ENCODE data around the gene EIF5A.

EIF5A gene

DNA sequence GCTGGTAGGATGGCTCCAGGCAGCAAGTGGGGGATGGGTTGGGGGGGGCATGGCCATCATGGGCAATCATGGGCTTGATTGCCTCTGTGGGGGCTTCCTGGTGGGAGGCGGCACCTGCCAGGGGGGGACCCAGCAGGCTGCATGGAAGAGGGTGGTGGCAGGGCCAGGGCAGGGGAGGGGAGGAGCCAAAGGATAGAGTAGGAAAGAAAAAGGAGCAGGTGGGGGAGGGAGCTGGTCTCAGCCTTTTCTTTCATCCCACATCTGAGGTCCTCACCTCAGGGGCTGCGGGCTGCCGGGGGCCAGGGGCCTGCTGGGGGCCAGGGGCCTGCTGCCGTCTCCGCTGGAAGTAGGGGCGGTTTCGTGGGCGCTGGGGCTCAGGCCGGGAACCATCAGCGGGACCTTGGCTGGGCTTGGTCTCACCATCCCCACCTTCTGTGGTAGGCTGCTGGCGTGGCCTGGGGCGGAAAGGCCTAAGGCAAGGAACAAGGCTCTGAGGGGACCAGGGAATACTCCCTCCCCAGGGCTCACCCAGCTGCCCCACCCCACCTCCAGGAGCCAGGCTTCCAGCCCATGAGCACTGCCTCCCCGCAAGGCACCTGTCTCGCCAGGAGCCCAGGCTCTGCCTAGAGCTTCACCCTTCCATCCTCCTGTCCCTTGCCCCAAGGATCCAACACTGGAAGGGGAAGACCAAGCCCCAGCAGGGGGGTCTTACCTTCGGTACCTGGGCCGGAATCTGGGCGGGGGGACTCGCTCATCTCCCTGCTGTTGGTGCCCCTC lies 18.0 kb upstream of the EIF5A start:
- no peaks in the 10 kb centered on the region for H3K36me3 ChIP-seq (ENCODE audit: control insufficient read depth, insufficient read depth, low read length)
- no peaks in the 10 kb centered on the region for H3K4me1 ChIP-seq (ENCODE audit: control insufficient read depth, insufficient read depth, low read length, poor library complexity, severe bottlenecking)
- no peak overlapping the region for H3K4me3 ChIP-seq (ENCODE audit: extremely low read depth, insufficient read depth, low read length, poor library complexity, severe bottlenecking)
- no peak overlapping the region for H3K27ac ChIP-seq (ENCODE audit: low read depth, low read length, severe bottlenecking)
- H3K9me3 ChIP-seq (ENCODE audit: control insufficient read depth, low read length) = no peaks in the 10 kb centered on the region
- WGBS, 2 experiments (ENCODE audit: insufficient coverage in 2 of 2) = 88 to 90% methylated on average over 9 to 14 of the region's 18 CpGs

DNA sequence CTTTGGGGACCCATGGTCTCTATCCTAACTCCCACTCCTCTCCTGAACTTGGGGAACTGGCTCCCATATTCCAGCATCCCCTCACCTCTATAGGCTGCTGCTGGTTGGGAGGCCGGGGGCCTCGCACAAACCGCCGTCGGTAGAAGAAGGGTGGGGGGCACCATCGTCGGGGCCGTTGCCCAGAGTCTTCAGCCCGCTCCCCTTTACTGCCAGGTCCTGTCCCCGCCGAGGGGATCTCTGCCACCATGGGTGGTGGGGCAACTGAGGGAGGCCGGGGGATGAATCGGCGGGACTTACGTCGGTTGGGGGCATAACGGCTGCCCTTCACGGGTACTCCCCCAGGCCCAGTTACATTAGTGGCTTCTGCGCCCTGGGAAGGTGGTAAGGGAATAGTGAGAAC lies 17.3 kb upstream of the EIF5A start:
- no peaks in the 10 kb centered on the region for H3K9me3 ChIP-seq (ENCODE audit: control insufficient read depth, low read length)
- H3K27ac ChIP-seq (ENCODE audit: low read depth, low read length, severe bottlenecking) = no peak overlapping the region
- H3K4me3 ChIP-seq (ENCODE audit: extremely low read depth, insufficient read depth, low read length, poor library complexity, severe bottlenecking) = no peak overlapping the region
- no peaks in the 10 kb centered on the region for H3K4me1 ChIP-seq (ENCODE audit: control insufficient read depth, insufficient read depth, low read length, poor library complexity, severe bottlenecking)
- H3K36me3 ChIP-seq (ENCODE audit: control insufficient read depth, insufficient read depth, low read length) = no peaks in the 10 kb centered on the region
- WGBS, 2 experiments (ENCODE audit: insufficient coverage in 2 of 2) = 93 to 98% methylated on average over 9 to 18 of the region's 19 CpGs

DNA sequence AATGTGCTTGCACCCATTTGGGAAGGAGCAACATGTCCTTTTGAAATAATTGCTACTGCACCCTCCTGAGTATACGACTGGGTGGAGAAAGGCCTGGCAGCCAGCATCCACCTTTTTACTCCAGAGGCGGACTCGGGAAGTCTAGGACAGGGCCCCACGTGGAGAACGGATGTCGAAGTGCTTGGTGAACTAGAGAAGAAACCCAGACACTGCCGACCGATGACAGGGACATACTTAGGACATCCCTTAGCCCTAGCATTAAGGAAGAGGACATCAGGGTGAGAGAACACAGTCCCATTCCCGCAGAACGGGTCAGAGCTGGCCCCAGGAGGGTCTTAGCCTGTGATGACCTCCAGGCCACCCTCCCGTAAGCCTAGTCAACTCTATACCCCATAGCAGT lies 16.7 kb upstream of the EIF5A start:
- Histone ChIP-seq H3K9me3 (ENCODE audit: control insufficient read depth, low read length) (no peaks in the 10 kb centered on the region), H3K4me1 (ENCODE audit: control insufficient read depth, insufficient read depth, low read length, poor library complexity, severe bottlenecking) (no peaks in the 10 kb centered on the region), H3K36me3 (ENCODE audit: control insufficient read depth, insufficient read depth, low read length) (no peaks in the 10 kb centered on the region), H3K27ac (ENCODE audit: low read depth, low read length, severe bottlenecking) (no peak overlapping the region), H3K4me3 (ENCODE audit: extremely low read depth, insufficient read depth, low read length, poor library complexity, severe bottlenecking) (no peak overlapping the region)
- WGBS, 2 experiments (ENCODE audit: insufficient coverage in 2 of 2) = 92 to 93% methylated on average over 9 to 11 of the region's 11 CpGs

DNA sequence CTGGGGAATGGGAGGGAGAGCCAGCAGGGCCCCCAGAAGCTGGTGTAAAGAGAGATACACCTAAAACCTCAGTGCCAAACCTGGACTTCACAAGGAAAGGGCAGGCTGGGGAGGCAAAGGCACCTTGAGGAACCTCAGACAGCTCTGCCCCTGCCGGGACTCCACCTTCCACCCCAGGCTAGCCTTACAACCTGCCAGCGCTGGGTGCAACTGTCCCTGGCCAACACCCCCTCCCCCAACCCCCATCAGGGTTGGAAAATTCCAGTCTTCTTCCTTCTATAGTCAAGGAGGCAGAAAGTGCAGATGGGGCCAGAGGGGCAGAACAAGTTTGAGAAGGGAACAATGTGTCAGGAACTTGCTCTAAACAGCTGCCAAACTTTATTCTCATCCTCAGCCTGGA lies 15.2 kb upstream of the EIF5A start:
- no peaks in the 10 kb centered on the region for H3K9me3 ChIP-seq (ENCODE audit: control insufficient read depth, low read length)
- no peaks in the 10 kb centered on the region for H3K4me1 ChIP-seq (ENCODE audit: control insufficient read depth, insufficient read depth, low read length, poor library complexity, severe bottlenecking)
- no peak overlapping the region for H3K4me3 ChIP-seq (ENCODE audit: extremely low read depth, insufficient read depth, low read length, poor library complexity, severe bottlenecking)
- H3K36me3 ChIP-seq (ENCODE audit: control insufficient read depth, insufficient read depth, low read length) = no peaks in the 10 kb centered on the region
- 100% methylated on average over 1 of the region's 2 CpGs; no CpG with 5 or more reads in 1 of the 2 experiments for WGBS, 2 experiments (ENCODE audit: insufficient coverage in 2 of 2)
- no peak overlapping the region for H3K27ac ChIP-seq (ENCODE audit: low read depth, low read length, severe bottlenecking)

DNA sequence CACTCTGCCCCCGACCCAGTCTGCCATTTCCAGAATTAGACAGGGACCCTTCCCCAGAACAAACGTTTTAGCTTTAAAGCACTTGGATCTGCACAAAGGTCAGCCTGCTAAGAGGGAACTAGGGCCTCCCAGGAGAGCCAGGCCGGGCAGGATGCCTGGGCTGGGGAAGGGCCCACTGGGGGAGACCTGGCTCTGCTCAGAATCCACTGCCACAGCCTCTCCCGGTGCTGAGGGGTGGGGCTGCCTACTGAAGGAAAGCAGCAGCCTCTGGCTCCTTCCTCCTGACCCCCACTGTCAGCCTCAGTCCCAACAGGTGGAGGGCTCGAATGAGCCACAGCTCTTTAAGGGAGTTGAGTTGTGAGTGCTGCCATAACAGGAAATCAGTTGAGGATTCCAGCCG lies 14.7 kb upstream of the EIF5A start:
- Histone ChIP-seq H3K4me3 (ENCODE audit: extremely low read depth, insufficient read depth, low read length, poor library complexity, severe bottlenecking) (no peak overlapping the region), H3K4me1 (ENCODE audit: control insufficient read depth, insufficient read depth, low read length, poor library complexity, severe bottlenecking) (no peaks in the 10 kb centered on the region), H3K9me3 (ENCODE audit: control insufficient read depth, low read length) (no peaks in the 10 kb centered on the region), H3K36me3 (ENCODE audit: control insufficient read depth, insufficient read depth, low read length) (no peaks in the 10 kb centered on the region), H3K27ac (ENCODE audit: low read depth, low read length, severe bottlenecking) (no peak overlapping the region)
- WGBS, 2 experiments (ENCODE audit: insufficient coverage in 2 of 2) = 50 to 66% methylated on average over 2 to 3 of the region's 6 CpGs

DNA sequence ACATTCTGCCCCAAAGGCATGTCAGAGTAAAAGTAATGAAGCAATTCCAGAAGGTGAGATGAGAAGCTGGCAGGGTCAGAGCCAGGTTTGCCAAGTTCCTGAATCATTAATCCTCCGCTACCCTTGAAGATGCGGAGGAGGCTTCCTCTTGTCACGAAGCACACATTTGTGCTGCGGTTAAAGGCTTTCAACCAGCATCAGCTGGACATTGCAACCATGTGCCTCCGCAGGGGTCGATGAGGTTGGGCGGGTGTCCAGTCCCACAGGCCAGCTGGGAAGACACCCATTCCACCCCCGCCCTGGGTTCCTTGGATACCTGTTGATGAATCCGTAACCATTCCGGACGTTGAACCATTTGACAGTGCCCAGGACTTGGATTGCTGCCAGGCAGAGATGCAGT lies 14.3 kb upstream of the EIF5A start:
- 96% methylated on average over 6 to 8 of the region's 11 CpGs for WGBS, 2 experiments (ENCODE audit: insufficient coverage in 2 of 2)

DNA sequence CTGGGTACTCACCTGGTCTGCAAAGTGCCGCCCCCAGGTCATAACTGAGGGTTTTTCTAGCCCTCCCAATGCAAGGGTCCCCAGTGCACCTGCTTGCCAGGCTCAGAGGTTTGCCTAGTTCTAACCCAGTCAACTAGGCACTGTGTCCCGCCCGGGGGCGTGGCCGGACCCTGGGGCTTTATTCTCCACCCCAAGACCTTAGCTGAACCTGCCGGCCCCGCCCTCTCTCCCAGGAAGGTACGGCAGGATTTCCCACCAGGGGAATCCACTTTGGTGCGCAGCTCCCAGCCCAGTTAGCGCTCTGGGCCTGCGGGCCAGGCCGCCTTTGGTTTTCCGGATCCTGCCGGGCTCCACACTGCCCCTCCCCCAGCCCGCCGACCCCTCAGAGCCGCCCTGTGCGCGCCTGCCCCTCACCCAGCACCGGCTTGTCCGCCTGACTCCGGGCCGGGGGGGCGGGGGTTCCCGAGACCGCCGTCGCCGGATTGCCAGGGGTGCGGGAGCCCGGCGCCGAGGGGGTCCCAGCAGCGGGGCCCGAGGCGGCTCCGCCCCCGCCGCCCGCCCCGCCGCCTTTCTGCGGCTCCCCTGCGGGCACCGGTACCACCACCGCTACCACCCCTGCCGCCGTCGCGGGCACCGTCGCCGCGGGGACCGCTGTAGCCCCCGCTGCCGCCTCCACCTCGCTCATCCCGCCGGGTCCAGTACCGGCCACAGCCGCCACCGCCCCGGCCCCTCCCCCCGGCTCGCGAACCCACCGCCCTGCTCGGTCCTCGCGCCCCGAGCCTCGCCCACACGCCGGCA lies 13.4 kb upstream of the EIF5A start:
- no peaks in the 10 kb centered on the region for H3K36me3 ChIP-seq (ENCODE audit: control insufficient read depth, insufficient read depth, low read length)
- whole genome bisulfite sequencing, 2 experiments (ENCODE audit: insufficient coverage in 2 of 2) = 3 to 4% methylated on average over 41 to 61 of the region's 75 CpGs
- H3K27ac ChIP-seq (ENCODE audit: low read depth, low read length, severe bottlenecking) = no peak overlapping the region
- H3K4me3 ChIP-seq (ENCODE audit: extremely low read depth, insufficient read depth, low read length, poor library complexity, severe bottlenecking) = peak overlapping the region; percentile 33
- H3K4me1 ChIP-seq (ENCODE audit: control insufficient read depth, insufficient read depth, low read length, poor library complexity, severe bottlenecking) = no peaks in the 10 kb centered on the region
- no peaks in the 10 kb centered on the region for H3K9me3 ChIP-seq (ENCODE audit: control insufficient read depth, low read length)

More for the DNA sequence above, 14.3 kb upstream of the EIF5A start:
- H3K9me3 ChIP-seq (ENCODE audit: control insufficient read depth, low read length) = no peaks in the 10 kb centered on the region
- H3K4me3 ChIP-seq (ENCODE audit: extremely low read depth, insufficient read depth, low read length, poor library complexity, severe bottlenecking) = no peak overlapping the region
- no peaks in the 10 kb centered on the region for H3K36me3 ChIP-seq (ENCODE audit: control insufficient read depth, insufficient read depth, low read length)
- H3K27ac ChIP-seq (ENCODE audit: low read depth, low read length, severe bottlenecking) = no peak overlapping the region
- H3K4me1 ChIP-seq (ENCODE audit: control insufficient read depth, insufficient read depth, low read length, poor library complexity, severe bottlenecking) = no peaks in the 10 kb centered on the region

DNA sequence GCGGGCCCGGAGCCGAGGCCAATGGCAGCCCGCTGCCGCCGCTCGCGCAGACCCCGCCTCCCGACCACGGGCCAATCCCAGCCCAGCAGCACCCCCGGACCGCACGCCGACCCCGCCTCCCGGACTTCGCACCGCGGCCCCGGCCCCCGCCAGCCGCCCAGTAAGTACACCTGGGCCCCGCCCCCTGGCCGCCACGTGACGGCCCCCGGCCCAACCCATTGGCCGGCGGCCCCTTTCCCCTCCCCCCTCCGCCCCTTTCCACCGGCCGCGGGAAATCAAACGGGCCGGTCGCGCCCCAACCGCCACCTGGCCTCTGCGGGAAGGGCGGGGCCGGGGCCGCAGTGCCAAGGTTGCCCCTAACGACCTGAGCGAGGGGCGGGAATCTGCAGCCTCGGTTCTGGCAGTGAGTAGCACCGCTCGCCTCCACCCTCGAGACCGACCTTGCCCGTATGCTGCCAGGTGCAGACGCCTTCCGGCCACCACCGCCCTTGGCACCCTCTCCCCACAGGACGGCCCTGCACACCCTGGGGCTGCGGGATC lies 12.7 kb upstream of the EIF5A start, which contains the start of gene YBX2:
Gene YBX2, minus strand, starts transcription at position 26 of the 540 bp plus-strand sequence. CDS start 139 bp downstream, outside the sequence.
- no peaks in the 10 kb centered on the region for H3K4me1 ChIP-seq (ENCODE audit: control insufficient read depth, insufficient read depth, low read length, poor library complexity, severe bottlenecking)
- WGBS, 2 experiments (ENCODE audit: insufficient coverage in 2 of 2) = 3 to 7% methylated on average over 17 to 29 of the region's 57 CpGs
- no peak within 1 kb of the TSS for H3K27ac ChIP-seq (ENCODE audit: low read depth, low read length, severe bottlenecking)
- peak within 1 kb of the TSS; percentile 33 for H3K4me3 ChIP-seq (ENCODE audit: extremely low read depth, insufficient read depth, low read length, poor library complexity, severe bottlenecking)
- H3K9me3 ChIP-seq (ENCODE audit: control insufficient read depth, low read length) = no peaks in the 10 kb centered on the region
- no peaks in the 10 kb centered on the region for H3K36me3 ChIP-seq (ENCODE audit: control insufficient read depth, insufficient read depth, low read length)

DNA sequence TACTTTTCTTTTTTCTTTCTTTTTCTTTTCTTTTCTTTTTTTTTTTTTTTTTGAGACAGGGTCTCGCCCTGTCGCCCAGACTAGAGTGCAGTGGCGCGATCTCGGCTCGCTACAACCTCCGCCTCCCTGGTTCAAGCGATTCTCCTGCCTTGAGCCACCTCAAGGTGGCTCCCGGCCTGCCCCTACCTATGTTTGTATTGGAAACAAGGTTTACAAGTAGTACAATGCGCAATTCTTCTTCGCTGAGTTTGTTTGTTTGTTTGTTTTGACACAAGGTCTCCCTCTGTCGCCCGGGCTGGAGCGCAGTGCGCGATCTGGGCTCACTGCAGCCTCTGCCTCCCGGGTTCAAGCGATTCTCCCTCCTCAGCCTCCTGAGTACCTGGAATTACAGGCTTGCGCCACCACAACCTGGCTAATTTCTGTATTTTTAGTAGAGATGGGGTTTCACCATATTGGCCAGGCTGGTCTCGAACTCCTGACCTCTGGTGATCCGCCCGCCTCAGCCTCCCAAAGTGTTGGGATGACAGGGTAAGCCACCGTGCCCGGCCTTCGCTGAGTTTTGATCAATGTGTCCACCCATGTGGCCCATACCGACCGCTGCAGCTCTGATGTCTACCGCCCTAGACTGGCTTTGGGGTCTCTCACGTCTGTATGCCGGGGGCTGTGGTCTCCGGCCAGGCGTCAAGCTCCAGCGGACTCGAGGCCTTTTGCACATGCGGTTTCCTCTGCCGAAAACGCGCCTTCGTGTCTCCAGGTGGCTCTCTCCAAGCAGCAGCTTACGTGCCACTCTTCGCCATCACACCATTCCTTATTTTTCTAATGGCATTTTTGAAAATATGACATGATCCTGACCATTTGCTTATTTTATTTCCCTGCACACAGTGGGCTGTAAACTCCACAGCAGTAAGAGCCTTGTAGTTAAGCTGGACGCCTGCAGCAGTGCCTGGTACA lies 11.9 kb upstream of the EIF5A start:
- no peak overlapping the region for H3K4me3 ChIP-seq (ENCODE audit: extremely low read depth, insufficient read depth, low read length, poor library complexity, severe bottlenecking)

More for the DNA sequence above, 11.9 kb upstream of the EIF5A start:
- WGBS, 2 experiments (ENCODE audit: insufficient coverage in 2 of 2) = 66 to 84% methylated on average over 36 to 38 of the region's 42 CpGs
- no peak overlapping the region for H3K27ac ChIP-seq (ENCODE audit: low read depth, low read length, severe bottlenecking)
- no peaks in the 10 kb centered on the region for H3K9me3 ChIP-seq (ENCODE audit: control insufficient read depth, low read length)
- no peaks in the 10 kb centered on the region for H3K4me1 ChIP-seq (ENCODE audit: control insufficient read depth, insufficient read depth, low read length, poor library complexity, severe bottlenecking)
- H3K36me3 ChIP-seq (ENCODE audit: control insufficient read depth, insufficient read depth, low read length) = no peaks in the 10 kb centered on the region

Data from mesodermal cell (in vitro differentiated cells).